Adipose tissue (tissue), 3 donors: Measurements from ENCODE around the gene OARD1. TPM values are rescaled to one million over a fixed set of nuclear protein-coding genes. Genes with fewer than 3 reads are reported as not detected.

Experiments
- polyA plus RNA-seq, 3 donors: library from polyadenylated mRNA; stranded (reverse); fragments of 200-250 nt; gene quantifications; one replicate each; pipeline ENCODE4 v1.2.3, GENCODE V29; 2013
- donor health status: healthy with polysubstance abuse.
- donor health status: Bipolar disorder and iron deficiency.
- donor health status: healthy.

The OARD1 gene
- polyA plus RNA-seq, 3 donors, result 14.3 to 41.5 (median 28.2) TPM

Other genes starting within 250 kb of the OARD1 start
- 10 to 100 TPM in 1 of 3 donors, 1 to 10 TPM in 1, under 1 TPM in 1; 0.90 to 11.0 (median 1.3) TPM for gene UNC5CL, start 33.1 kb downstream of the OARD1 start, polyA plus RNA-seq
- under 1 TPM in 1 of 3 donors, not detected in 2; 0.08 TPM for gene TSPO2, start 29.9 kb downstream of the OARD1 start, polyA plus RNA-seq
- 1 to 10 TPM in 1 of 3 donors, under 1 TPM in 2; 0.34 to 9.3 (median 0.91) TPM for gene APOBEC2, start 19.2 kb downstream of the OARD1 start, polyA plus RNA-seq
- 1 to 10 TPM; 6.3 to 9.4 (median 7.3) TPM for gene NFYA, start 618 bp upstream of the OARD1 start, polyA plus RNA-seq
- gene TREML1, start 82.0 kb upstream of the OARD1 start, polyA plus RNA-seq, result under 1 TPM in 1 of 3 donors, not detected in 2; 0.09 TPM
- 1 to 10 TPM in 1 of 3 donors, under 1 TPM in 1, not detected in 1; 0.53 to 2.3 TPM for gene TREM2, start 90.8 kb upstream of the OARD1 start, polyA plus RNA-seq
- gene TREML2, start 128.8 kb upstream of the OARD1 start, polyA plus RNA-seq, result under 1 TPM; 0.13 to 0.89 (median 0.67) TPM
- gene TREML4, start 156.0 kb upstream of the OARD1 start, polyA plus RNA-seq, result under 1 TPM in 1 of 3 donors, not detected in 2; 0.02 TPM
- 10 to 100 TPM in 1 of 3 donors, 1 to 10 TPM in 1, under 1 TPM in 1; 0.22 to 12.9 (median 4.3) TPM for gene TREM1, start 214.3 kb upstream of the OARD1 start, polyA plus RNA-seq